NK-92 treated with Interleukin-12 subunit alpha and Interleukin-12 subunit beta, amount 100 ng/mL, for 24 hours (cell line): ENCODE data around the gene ME3.
A peak's percentile ranks its signal among the peaks of the same experiment; 100 is the strongest.

Experiments used
- DNase-seq: peaks from one replicate; lab custom pipeline; 2025; lab: John Stamatoyannopoulos, UW

ME3 gene

DNA sequence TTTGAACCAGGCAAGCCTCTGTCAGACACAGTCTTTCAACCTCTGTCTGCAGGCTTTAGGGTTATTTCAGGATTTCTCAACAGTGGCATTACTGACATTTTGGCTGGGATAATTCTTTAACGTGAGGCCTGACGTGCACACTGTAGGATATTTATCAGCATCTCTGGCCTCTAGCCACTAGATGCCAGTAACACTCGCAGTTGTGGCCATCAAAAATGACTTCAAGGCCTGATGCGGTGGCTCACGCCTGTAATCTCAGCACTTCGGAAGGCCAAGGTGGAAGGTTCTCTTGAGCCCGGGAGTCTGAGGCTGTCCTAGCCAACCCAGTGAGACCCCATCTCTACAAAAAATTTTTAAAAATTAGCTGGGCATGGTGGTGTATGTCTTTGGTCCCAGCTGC is 184.7 kb downstream of the ME3 start:
- DNase-seq, result no peak

- DNase-seq, result peak; percentile 82
Observed at GRCh38 chr11:86486261-86487030, 186.0 kb downstream of the ME3 start.

DNA sequence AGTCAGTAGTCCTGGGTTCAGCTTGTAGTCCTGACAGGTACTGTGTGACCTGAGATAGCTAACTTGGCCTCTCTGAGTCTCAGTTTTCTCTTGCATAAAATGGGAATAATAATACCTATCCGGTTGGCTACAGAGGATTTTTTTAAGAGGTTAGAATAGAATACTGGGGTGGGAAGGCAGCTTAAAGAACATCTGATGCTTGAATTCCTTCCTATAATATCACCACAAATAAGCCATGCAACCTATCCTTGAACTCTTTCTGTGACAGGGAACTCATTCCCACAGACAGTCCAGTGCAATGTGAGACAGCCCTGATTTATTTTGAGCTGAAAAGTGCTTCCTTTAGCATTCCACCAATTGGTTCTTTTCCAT is 187.6 kb downstream of the ME3 start:
- no peak for DNase-seq

DNA sequence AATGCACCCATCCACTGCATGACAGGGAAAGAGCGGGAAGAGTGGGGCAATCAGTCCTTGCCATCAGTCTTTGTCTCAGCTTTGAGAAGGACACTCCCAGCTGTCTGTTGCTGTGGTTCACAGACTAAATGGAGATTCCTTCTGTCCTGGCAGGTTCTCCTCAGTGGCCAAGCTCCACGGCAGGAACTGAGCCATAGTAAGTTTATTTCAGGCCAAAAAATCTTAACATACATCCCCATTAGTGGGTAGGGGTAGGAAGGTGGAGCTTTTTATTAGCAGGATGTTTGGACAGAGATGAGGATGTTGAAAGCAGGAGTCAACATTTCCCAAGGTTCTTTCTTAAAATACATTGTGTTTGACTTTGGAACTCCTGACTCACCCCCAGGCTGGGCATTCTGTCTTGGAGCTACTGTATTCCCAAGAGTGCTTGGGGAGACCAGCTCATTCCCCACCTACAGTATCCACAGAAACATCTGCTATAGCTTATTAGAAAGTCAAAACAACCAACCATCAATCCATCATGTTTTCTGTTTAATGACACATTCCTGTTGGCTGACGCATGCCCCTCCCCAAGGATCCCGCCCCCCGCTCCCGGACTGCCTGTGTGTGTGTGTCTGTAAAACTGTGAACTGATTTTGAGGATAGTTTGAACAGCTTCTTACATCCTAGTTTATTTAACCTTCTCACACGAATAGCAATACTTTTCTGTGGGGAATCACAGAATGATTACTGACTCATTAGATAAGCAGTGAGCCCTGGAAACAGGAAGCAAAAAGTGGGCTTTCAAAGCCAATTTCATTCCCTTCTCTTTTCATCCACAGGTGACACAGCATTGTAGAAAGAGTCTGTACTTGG is 188.2 kb downstream of the ME3 start:
- no peak for DNase-seq

GRCh38 chr11:86483610-86483939 is 188.8 kb downstream of the ME3 start:
- no peak for DNase-seq

DNA sequence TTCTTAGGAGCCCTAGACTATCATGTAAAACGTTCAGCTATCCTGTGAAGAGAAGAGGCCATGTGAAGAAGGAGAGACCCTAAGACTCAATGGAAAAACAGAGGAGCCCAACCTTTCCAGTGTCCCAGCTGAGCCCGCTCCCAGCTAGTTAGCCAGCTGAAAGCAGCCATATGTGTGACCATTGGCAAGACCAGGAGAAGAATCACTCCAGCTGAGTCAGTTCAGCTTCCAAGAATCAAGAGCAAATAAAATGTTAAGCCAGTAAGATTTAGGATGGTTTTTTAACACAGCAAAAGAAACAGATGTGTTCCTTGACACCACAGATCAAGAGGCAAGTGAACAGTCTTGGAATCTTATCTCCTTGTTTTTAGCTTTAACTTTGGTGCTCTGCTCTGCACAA is 189.7 kb downstream of the ME3 start:
- no peak for DNase-seq

GRCh38 chr11:86481399-86481798 is 191.0 kb downstream of the ME3 start:
- DNase-seq, result no peak

- no peak for DNase-seq
Observed at GRCh38 chr11:86478348-86478747, 194.1 kb downstream of the ME3 start.

GRCh38 chr11:86477495-86478155 is 194.8 kb downstream of the ME3 start:
- DNase-seq, result no peak

DNA sequence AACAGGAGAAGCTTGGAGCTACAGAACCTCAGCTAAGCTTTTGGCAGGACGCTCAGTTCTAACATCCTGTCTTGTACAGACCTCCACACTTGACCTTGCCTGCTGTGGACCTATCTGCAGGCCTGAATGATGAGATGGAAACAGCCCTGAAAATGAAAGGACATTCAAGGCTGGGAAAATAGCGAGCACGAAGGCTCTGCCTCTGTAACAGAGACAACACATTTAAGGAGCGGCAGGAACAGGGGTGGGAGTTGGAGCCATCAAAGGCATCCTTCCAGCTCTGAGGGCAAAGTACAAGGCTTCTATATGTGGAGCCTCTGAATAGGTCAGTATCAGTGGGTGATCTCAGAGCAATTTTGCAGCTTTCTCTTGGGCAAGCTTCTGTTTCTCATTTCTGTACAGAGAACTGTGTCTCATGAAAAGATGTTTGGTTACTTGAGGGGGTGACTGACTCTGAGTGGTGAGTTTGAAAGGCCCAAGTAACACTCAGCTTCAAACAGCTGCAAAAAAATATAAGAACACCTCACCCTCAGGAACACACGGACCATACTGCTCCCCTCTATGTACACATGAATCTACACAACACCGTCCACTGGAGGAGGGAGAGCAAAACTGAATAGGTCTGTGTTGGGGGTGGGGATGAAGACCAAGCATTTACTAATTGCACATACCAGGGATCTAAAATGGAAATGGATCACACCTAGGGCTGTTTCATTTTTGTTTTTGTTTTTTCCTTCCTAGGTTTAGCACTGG is 196.1 kb downstream of the ME3 start:
- DNase-seq, result no peak

DNA sequence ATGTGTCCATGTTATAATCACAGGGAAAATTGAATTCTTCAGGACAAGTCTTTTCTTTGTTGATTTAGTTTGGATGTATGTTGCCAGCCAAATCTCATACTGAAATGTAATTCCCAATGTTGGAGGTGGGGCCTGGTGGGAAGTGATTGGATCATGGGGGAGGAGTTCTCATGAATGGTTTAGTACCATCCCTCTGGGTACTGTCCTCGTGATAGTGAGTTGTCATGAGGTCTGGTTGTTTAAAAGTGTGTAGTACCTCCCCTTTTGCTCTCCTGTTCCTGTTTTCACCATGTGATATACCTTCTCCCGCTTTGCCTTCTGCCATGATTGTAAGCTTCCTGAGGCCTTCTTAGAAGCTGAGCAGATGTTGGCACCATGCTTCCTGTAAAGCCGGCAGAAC is 197.4 kb downstream of the ME3 start:
- DNase-seq, result no peak

DNA sequence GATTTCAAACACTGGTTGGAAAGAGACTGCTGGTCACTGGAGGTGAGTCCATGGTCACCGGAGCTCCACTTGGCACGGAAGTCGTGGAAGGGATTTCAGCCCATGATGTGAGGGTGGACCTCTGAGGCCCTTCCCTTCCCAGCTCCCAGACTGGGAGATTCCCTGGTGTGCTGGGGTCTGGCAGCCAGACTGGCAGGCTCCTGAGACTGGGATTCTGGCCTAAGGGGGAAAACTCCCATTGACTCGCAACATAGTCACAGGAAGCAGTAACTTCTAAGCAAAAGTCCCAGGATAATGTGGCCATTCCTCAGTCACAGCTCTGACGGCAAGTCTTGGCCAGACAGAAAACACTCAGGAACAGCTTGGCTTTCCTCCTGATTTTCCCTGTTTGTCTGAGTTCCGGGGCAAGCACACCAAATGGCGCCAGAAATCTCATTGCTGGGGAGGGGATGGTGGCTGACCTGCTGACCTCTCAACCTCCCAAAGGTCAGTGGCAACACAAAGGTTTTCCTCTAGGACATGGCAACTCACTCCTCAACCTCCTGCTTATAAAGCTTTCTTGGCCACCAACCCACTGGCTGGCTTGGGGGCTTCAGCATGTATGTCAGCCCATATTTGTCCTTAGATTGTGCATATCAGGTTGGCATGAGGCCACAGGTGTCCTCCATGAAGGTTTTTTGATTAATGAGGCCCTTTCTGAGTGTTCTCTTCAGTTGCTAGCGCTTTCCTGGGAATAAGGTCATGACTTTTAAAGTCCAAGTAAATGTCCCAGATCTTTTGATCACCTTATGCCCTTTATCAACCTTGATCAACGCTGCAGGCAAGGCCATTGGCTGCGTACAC is 198.2 kb downstream of the ME3 start:
- DNase-seq, result no peak

GRCh38 chr11:86469491-86470388 is 202.7 kb downstream of the ME3 start:
- DNase-seq, result no peak

DNA sequence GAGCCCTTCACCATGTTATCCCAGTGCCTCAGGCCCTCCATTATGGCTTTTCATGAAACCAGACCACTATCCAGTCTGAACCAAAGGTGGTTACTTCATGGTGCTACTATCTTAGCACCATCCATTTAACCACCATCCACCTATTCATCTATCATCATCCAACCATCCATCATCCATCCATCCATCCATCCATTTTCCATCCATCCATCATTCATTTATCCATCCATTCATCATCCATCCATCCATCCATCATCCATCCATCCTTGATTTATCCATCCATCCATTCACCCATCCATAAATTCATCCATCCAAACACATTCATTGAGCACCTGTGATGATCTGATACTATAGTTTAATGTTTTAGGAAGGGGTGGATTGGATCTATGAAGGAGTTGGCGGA is 204.2 kb downstream of the ME3 start:
- DNase-seq, result no peak

DNA sequence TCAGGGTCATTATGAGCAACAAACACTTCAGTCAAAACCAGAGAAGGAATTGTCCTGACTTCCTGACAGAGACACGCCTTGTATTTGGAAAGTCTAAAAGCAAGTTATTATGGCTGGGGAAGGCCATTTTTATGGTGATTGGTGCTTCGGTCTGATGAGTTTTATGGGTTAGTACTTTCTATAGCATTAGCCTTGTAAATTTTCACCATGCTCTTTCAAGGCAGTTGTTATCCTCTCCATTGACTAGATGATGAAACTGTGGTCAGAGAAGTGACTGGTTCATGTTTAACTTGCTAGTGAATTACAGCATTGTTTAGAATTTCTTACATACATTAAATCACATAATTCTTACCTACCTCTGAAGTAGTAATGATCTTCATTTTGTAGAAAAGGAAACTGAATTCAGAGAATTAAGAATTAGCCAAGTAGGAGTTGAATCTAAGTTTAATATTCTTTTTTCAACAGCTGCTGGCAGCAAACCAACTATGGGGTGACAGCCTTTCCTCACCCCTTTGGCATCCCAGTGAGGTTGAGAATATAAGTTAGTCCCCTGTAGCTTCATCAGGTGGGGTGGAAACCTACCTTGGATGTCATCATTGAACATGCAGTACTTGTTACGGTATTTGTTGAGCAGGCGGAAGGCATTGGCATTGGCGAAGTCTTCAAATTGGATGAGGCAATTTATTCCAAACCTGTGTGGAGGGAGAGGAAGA is 207.8 kb downstream of the ME3 start:
- no peak for DNase-seq

- no peak for DNase-seq
Observed at GRCh38 chr11:86463955-86464354, 208.5 kb downstream of the ME3 start.

DNA sequence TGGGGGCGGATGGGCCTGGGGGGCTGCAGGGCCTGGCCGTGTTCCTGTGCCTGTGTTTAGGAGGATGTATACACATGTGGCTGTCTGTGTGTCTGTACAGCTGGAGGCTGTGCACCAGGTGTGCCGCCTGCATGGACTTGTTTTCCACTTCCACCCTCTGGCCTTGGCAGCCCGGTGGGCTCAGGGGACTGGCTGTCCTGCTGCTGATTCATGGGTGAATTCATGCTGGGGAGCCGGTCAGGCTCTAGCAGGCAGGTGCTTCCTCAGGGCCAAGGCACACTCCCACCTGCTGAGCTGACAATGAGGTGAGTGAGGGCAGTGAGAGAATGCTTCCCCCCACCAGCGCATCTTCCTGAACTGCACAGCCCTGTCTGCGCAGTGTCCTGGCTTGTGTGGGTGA is 209.3 kb downstream of the ME3 start:
- DNase-seq, result no peak

DNA sequence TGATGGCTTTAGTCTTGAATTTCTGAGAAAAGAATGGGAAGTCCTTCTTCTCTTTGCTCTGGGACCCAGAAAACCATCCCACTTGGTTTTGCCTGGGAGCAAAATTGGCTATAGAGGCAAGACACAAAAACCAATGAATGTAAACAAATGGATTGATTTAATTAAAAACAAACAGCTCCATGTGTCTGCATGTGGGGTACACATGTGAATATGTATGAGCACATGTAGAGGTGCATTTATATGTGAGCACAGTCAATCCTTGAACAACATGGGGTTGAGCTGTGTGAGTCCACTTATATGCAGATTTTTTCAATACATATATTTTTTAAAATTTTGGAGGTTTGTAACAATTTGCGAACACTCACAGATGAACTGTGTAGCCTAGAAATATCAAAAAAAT is 210.5 kb downstream of the ME3 start:
- no peak for DNase-seq

DNA sequence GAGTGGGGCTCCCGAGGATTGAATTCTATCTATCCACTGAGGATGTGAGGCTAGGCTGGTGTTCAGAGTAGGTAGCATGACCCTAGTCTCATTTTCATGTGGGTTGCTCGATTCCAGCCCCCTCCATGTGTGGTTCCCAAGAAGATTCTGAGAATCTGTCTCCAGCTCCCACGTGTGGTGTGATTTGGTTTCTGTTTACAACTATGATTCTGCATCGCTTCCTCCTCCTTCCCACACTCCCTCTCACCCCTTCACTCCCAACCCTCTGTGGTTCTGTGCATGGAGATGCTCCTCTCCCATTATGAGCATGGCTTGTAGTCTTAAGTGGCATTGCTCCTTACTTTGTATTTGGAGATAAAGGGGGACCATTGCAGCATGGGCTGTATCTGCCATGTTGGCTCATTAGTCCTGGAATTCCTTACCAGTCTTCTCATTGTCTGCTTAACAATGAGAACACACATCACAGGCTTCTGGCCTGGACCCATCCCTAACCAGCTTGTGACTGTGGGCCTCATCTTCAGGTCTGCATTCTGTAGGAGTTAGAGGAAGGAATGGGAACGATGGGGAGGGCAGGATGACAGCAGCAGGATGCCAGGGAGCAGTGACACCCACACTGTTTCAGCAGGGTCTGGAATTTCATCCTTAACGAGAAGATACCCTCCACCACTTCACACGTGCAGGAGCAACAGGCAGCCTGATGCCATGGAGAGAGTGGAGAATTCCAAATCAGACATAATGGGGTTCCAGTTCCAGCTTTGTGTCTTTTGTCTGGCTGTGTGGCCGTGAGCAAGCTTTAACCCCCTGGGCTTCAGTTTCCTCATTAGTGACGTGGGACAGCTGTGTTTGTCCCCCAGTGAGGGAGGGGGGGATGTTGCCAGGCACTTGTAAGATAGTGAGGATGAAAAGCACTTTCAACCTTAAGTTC is 211.7 kb downstream of the ME3 start:
- no peak for DNase-seq
